GM12874 (cell line): ENCODE data around the gene HCAR2.

Experiments used
- TF ChIP-seq, protein P1 (sequence below): IDR thresholded peaks from 2 replicates; pipeline ENCODE4 v1.5.1; 2011; ENCODE audit warnings: low read depth, mild to moderate bottlenecking, control low read depth, low read length, moderate library complexity; ENCODE audit not compliant: insufficient read depth

Gene HCAR2

DNA sequence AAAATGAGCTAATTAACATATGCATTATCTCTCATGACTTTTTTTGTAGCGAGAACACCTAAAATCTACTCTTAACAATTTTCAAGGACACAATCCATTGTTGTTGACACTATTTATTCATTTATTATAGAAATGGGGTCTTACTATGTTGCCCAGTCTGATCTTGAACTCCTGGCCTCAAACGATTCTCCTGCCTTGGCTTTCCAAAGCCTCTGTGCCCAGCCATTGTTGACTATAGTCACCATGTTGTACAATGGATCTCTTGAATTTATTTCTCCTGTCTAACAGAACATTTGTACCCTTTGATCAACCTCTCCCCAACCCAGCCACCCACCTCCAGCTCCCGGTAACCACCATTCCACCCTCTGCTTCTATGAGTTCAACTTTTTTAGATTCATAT, 41.2 kb downstream of the HCAR2 start:
- TF ChIP-seq, protein P1, sequence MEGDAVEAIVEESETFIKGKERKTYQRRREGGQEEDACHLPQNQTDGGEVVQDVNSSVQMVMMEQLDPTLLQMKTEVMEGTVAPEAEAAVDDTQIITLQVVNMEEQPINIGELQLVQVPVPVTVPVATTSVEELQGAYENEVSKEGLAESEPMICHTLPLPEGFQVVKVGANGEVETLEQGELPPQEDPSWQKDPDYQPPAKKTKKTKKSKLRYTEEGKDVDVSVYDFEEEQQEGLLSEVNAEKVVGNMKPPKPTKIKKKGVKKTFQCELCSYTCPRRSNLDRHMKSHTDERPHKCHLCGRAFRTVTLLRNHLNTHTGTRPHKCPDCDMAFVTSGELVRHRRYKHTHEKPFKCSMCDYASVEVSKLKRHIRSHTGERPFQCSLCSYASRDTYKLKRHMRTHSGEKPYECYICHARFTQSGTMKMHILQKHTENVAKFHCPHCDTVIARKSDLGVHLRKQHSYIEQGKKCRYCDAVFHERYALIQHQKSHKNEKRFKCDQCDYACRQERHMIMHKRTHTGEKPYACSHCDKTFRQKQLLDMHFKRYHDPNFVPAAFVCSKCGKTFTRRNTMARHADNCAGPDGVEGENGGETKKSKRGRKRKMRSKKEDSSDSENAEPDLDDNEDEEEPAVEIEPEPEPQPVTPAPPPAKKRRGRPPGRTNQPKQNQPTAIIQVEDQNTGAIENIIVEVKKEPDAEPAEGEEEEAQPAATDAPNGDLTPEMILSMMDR, result no peak

DNA sequence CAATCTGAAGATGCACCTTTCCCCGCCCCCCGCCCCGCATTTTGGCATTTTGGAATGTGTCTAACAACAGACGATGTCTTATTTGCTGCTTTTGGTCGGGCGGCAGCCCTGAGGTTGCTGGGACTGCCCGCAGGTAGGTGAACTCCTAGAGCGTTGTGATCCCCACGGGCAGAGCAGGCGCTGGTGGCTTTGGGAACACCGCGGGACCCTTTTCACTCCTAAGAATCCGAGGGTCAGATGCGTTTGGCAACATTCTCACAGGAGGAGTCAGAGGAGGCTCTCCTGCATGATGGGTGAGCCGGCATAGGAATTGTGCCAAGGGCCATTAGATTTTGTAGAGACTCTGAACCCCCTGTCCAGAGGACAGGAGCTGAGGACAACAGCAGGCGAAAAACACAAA, 41.9 kb downstream of the HCAR2 start:
- TF ChIP-seq, protein P1, result no peak

DNA sequence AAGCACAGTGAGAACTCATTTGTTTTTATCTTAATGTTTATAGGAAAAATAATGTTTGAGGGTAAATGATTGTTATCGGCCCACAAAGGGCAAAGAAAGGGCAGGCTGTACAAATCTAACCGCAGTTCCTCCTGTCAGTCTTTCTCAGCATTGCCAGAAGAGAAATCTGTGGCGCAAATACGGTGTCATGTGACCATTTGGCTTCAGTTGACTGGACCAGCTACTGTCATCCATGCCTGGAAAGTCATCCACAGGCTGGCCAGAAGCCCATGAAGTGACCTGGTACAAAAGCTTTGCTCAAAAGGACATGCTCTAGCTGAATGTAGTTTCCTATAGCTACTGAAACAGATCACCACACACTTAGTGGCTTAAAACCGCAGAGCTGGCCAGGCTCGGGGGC, 43.6 kb downstream of the HCAR2 start:
- TF ChIP-seq, protein P1, result no peak

DNA sequence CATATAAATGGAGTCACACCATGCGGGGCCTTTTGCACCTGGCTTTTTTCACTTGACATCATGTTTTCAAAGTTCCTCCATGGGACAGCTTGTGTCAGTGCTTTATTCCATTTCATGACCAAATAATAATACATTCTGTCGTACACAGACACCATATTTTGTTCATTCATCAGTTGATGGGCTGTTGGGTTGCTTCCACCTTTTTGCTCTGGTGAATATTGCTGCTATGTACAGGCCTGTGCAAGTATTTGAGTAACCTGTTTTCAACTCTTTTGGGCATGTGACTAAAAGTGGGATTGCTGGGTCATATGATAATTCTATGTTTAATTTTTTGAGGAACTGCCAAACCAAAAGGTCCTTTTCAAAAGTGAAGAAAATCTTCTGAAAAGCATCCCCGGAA, 46.9 kb downstream of the HCAR2 start:
- TF ChIP-seq, protein P1, result no peak

DNA sequence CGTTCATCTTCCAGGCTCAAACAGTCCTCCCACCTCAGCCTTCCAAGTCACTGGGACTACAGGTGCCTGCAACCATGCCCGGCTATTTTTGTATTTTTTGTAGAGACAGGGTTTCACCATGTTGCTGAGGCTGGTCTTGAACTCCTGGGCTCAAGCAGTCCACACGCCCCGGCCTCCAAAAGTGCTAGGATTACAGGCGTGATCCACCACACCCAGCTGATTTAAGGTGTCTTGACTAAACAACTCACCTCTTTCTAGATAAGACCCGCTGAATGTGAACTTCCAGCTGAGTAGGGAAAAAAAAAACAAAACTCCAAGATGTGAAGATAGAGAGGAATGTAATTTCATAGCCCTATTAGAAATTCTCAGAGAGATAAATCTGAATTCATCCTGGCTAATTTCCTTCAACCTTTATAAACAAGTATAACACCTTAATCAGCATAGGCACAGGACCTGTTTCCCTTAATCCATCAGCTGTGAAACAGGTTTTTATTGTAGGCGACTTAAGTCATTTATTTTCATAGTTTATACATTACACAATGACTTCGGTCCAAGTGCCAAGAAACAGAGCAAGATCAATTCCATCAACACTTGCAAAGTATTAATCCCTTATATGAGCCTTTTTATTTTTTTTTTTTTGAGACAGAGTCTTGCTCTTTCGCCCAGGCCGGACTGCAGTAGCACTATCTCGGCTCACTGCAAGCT, 51.5 kb downstream of the HCAR2 start:
- TF ChIP-seq, protein P1, result no peak
